GM18511 (cell line): ENCODE results near the gene SP1.
A peak's percentile ranks its signal among the peaks of the same experiment; 100 is the strongest.
"Not testable (repeated sequence)": the region's sequence is repeated elsewhere in the genome, so short reads cannot be mapped to it uniquely, and the experiment has no call there.

Experiments used
- ATAC-seq: cut with Tn5 transposase; IDR thresholded peaks from one replicate; pipeline ENCODE4 v1.9.1; 2021; ENCODE audit warnings: mild to moderate bottlenecking, moderate library complexity; ENCODE audit not compliant: unreplicated experiment

SP1 gene

GRCh38 chr12:53410951-53411350, 31.0 kb downstream of the SP1 start:
- no peak for ATAC-seq

- no peak for ATAC-seq
Observed at GRCh38 chr12:53413485-53414204, 33.7 kb downstream of the SP1 start.

GRCh38 chr12:53414756-53415417, 34.9 kb downstream of the SP1 start:
- ATAC-seq: no peak

GRCh38 chr12:53415752-53416389, 35.9 kb downstream of the SP1 start:
- not testable (repeated sequence) for ATAC-seq

GRCh38 chr12:53417291-53417816, 37.4 kb downstream of the SP1 start:
- ATAC-seq: not testable (repeated sequence)

GRCh38 chr12:53418221-53418620, 38.2 kb downstream of the SP1 start:
- ATAC-seq: no peak

- no peak for ATAC-seq
Observed at GRCh38 chr12:53419756-53420155, 39.8 kb downstream of the SP1 start.

- ATAC-seq: not testable (repeated sequence)
Observed at GRCh38 chr12:53422247-53422646, 42.3 kb downstream of the SP1 start.

- no peak for ATAC-seq
Observed at GRCh38 chr12:53423597-53423996, 43.6 kb downstream of the SP1 start, which contains the start of gene AMHR2. AMHR2 (plus strand) TSS chr12:53423855; CDS start chr12:53423935, 80 bp downstream.

GRCh38 chr12:53424626-53425514, 44.9 kb downstream of the SP1 start:
- ATAC-seq: no peak

- ATAC-seq: no peak
Observed at GRCh38 chr12:53425515-53426150, 45.7 kb downstream of the SP1 start.

GRCh38 chr12:53427905-53428594, 48.1 kb downstream of the SP1 start:
- ATAC-seq: no peak

- no peak for ATAC-seq
Observed at GRCh38 chr12:53428741-53429140, 48.8 kb downstream of the SP1 start.

- no peak for ATAC-seq
Observed at GRCh38 chr12:53430116-53430515, 50.1 kb downstream of the SP1 start.

- no peak for ATAC-seq
Observed at GRCh38 chr12:53431187-53431586, 51.2 kb downstream of the SP1 start.

GRCh38 chr12:53435326-53435725, 55.4 kb downstream of the SP1 start:
- ATAC-seq: not testable (repeated sequence)

- ATAC-seq: not testable (repeated sequence)
Observed at GRCh38 chr12:53439582-53439981, 59.6 kb downstream of the SP1 start.

- ATAC-seq: peak; percentile 98
Observed at GRCh38 chr12:53441040-53441833, 61.3 kb downstream of the SP1 start, which contains the start of gene PRR13. PRR13 (plus strand) TSS chr12:53441734; CDS start chr12:53442715, 981 bp downstream.

GRCh38 chr12:53443955-53444354, 64.0 kb downstream of the SP1 start:
- ATAC-seq: no peak
